B cell (primary cell): Measurements from ENCODE around the gene CARD10. TPM values are rescaled to one million over a fixed set of nuclear protein-coding genes. Genes with fewer than 3 reads are reported as not detected.

Source experiments
- ATAC-seq: fragments of 200-7000 bp; cut with Tn5 transposase; one replicate; pipeline ENCODE4 v1.10.0; 2021; ENCODE audit warnings: low read depth, mild to moderate bottlenecking, moderate number of reproducible peaks, moderate library complexity
- CTCF ChIA-PET: fragments of 350-600 bp; sonication (Branson Sonifier 250); formaldehyde crosslinking; loops from one replicate; lab custom pipeline; 2021; ENCODE audit warnings: antibody characterized with exemption, inconsistent platforms; lab: Charles Lee
- POLR2A ChIA-PET: fragments of 350-600 bp; sonication (Branson Sonifier 250); formaldehyde crosslinking; loops from one replicate; lab custom pipeline; 2021; ENCODE audit warnings: antibody characterized with exemption; lab: Charles Lee
- DNase-seq: peaks from one replicate; pipeline ENCODE4 v3.0.0; 2013
- H2AFZ ChIP-seq: 2 replicates; pipeline ENCODE4 v1.6.1; 2012; ENCODE audit warnings: mild to moderate bottlenecking, low read depth, low read length; ENCODE audit not compliant: insufficient read depth, poor library complexity, severe bottlenecking
- H3K27ac ChIP-seq, 2 donors: 1 replicate in 1 of 2; 2 replicates in 1 of 2; pipeline ENCODE4 v1.5.1; 2012 to 2013; ENCODE audit warnings: low read length in 2 of 2, mild to moderate bottlenecking in 2 of 2, moderate library complexity in 1 of 2
- H3K27me3 ChIP-seq, 4 experiments: fragments of 200-600 bp in 1 of 4; sonication (generic) in 1 of 4; replicated peaks in 1 of 4; 1 replicate in 2 of 4; 2 replicates in 2 of 4; pipeline versions ENCODE4 v1.6.1 to v1.7.0; 2013 to 2016; ENCODE audit warnings: low read length in 3 of 4, mild to moderate bottlenecking in 2 of 4, mixed read lengths in 1 of 4, moderate library complexity in 1 of 4; ENCODE audit not compliant: insufficient read depth in 4 of 4, control insufficient read depth in 3 of 4; ENCODE audit errors: control extremely low read depth in 1 of 4
- H3K36me3 ChIP-seq, 2 experiments: replicated peaks in 1 of 2; 1 replicate in 1 of 2; 2 replicates in 1 of 2; pipeline versions ENCODE4 v1.6.1 to v1.7.1; 2013; ENCODE audit warnings: low read length in 1 of 2; ENCODE audit not compliant: insufficient read depth in 2 of 2, control insufficient read depth in 1 of 2; ENCODE audit errors: control extremely low read depth in 1 of 2, extremely low read depth in 1 of 2
- H3K4me1 ChIP-seq, 2 donors: fragments of 200-600 bp in 1 of 2; sonication (generic) in 1 of 2; 1 replicate in 1 of 2; 2 replicates in 1 of 2; pipeline versions ENCODE4 v1.5.1 to v1.6.1; 2013 to 2017; ENCODE audit warnings: low read length in 2 of 2; ENCODE audit not compliant: control insufficient read depth in 2 of 2, insufficient read depth in 2 of 2
- H3K4me2 ChIP-seq: replicated peaks from 2 replicates; pipeline ENCODE3; 2012; ENCODE audit warnings: mild to moderate bottlenecking, low read depth, low read length; ENCODE audit not compliant: poor library complexity, severe bottlenecking
- H3K4me3 ChIP-seq, 5 experiments: fragments of 200-600 bp in 1 of 5; sonication (generic) in 1 of 5; 1 replicate in 3 of 5; 2 replicates in 2 of 5; pipeline versions ENCODE4 v1.5.1 to v1.7.0; 2011 to 2016; ENCODE audit warnings: low read length in 4 of 5, mild to moderate bottlenecking in 4 of 5, low read depth in 2 of 5, control low read depth in 1 of 5, moderate library complexity in 1 of 5; ENCODE audit not compliant: insufficient read depth in 1 of 5; ENCODE audit errors: control extremely low read depth in 1 of 5, extremely low read depth in 1 of 5
- H3K79me2 ChIP-seq: fragments of 200-600 bp; sonication (generic); one replicate; pipeline ENCODE4 v1.6.0; 2016; ENCODE audit warnings: low read length; ENCODE audit not compliant: control insufficient read depth, insufficient read depth
- H3K9ac ChIP-seq: fragments of 200-600 bp; sonication (generic); 2 replicates; pipeline ENCODE4 v1.6.1; 2017; ENCODE audit warnings: mild to moderate bottlenecking, low read length, moderate library complexity
- H3K9me3 ChIP-seq, 3 donors: one replicate each; pipeline versions ENCODE4 v1.6.1 to v1.7.1; 2013; ENCODE audit warnings: low read length in 2 of 3; ENCODE audit not compliant: control insufficient read depth in 2 of 3, insufficient read depth in 1 of 3; ENCODE audit errors: control extremely low read depth in 1 of 3
- H4K20me1 ChIP-seq: 2 replicates; pipeline ENCODE4 v1.6.0; 2012; ENCODE audit warnings: mild to moderate bottlenecking, low read length; ENCODE audit not compliant: insufficient read depth, control insufficient read depth, poor library complexity, severe bottlenecking
- H3K27ac Mint-ChIP-seq: one replicate; pipeline ENCODE4 v1.8.0; 2021; ENCODE audit warnings: mixed read lengths
- H3K27me3 Mint-ChIP-seq: one replicate; pipeline ENCODE4 v1.8.0; 2021; ENCODE audit warnings: mixed read lengths
- H3K4me1 Mint-ChIP-seq: one replicate; pipeline ENCODE4 v1.8.0; 2021; ENCODE audit warnings: mixed read lengths
- H3K4me3 Mint-ChIP-seq: one replicate; pipeline ENCODE4 v1.8.0; 2021; ENCODE audit warnings: mixed read lengths
- H3K9me3 Mint-ChIP-seq: one replicate; pipeline ENCODE4 v1.8.0; 2022; ENCODE audit warnings: mixed read lengths; ENCODE audit not compliant: insufficient read depth
- EZH2 ChIP-seq: IDR thresholded peaks from 2 replicates; pipeline ENCODE4 v1.6.1; 2012; ENCODE audit warnings: borderline replicate concordance, low read depth, mild to moderate bottlenecking, moderate library complexity, low read length; ENCODE audit not compliant: insufficient read depth, poor library complexity, severe bottlenecking
- WGBS: methylation state at CpG from one replicate; pipeline ENCODE4 v1.1.5; 2013; ENCODE audit warnings: missing lambda C conversion rate; ENCODE audit not compliant: insufficient coverage; 5-methylcytosine and 5-hydroxymethylcytosine counted together
- intact Hi-C: fragments of 100-400 bp; cut with micrococcal nuclease; formaldehyde crosslinking; loops from one replicate; pipeline ENCODE4 v1.10.0; 2022
- polyA plus RNA-seq: library from polyadenylated mRNA; depleted of rRNA; stranded (reverse); fragments of >200 nt; gene quantifications from 2 replicates; pipeline ENCODE4 v1.2.3, GENCODE V29; 2012
- total RNA-seq, 2 donors: library from RNA; stranded (reverse); fragments of 120-200 nt in 1 of 2; gene quantifications; 1 replicate in 1 of 2; 2 replicates in 1 of 2; pipeline versions ENCODE4 v1.2.3 to v1.2.4, GENCODE V29; 2013 to 2022
- TF ChIP-seq, protein P1 (sequence below): fragments of 200-600 bp; IDR thresholded peaks from one replicate; pipeline ENCODE4 v1.8.0; 2022; ENCODE audit warnings: antibody characterized with exemption, mild to moderate bottlenecking

The CARD10 gene
- total and polyA plus RNA-seq, 2 donors (not counting 1 experiment from before 2014, with no cell fraction given) = not detected

DNA sequence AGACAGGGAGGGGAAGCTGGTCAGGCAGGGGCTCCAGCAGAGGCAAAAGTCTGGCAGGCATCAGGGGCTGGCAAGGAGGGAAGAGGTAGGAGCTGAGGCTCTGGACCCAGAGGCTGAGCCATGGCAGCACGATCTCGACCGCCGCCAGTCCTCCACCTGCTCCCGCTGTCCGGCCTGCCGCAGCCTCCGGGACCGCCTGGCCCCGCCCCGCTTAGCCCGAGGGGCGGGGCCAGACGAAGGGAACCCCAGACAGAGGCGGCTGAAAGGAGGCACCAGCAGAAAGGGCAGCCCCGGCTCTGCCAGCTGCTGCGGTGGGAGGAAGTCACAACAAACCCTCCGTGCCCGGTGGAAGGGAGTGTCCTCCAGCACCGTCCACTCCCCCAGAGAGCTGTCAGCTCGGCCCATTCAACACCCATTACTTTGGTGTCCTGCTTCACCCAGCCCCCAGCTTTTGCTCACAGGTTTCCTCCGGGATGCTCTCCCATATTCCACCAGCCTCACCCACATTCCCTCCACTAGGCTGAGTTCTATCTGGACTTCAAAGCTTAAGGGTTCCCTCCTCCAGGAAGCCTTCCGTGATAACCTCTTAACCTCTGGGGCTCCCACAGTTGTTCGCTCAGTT, 32.9 kb downstream of the CARD10 start, which contains the start of gene MFNG:
Gene MFNG, minus strand, starts transcription at position 161 of the 622 bp plus-strand sequence. CDS start 207 bp downstream, outside the sequence.
- peak within 1 kb of the TSS; percentile 99 for H3K4me2 ChIP-seq
- peak within 1 kb of the TSS; percentile 71 for H2AFZ ChIP-seq
- DNase-seq (peak; percentile 86), ATAC-seq (peak; percentile 78)
- TF ChIP-seq, protein P1, sequence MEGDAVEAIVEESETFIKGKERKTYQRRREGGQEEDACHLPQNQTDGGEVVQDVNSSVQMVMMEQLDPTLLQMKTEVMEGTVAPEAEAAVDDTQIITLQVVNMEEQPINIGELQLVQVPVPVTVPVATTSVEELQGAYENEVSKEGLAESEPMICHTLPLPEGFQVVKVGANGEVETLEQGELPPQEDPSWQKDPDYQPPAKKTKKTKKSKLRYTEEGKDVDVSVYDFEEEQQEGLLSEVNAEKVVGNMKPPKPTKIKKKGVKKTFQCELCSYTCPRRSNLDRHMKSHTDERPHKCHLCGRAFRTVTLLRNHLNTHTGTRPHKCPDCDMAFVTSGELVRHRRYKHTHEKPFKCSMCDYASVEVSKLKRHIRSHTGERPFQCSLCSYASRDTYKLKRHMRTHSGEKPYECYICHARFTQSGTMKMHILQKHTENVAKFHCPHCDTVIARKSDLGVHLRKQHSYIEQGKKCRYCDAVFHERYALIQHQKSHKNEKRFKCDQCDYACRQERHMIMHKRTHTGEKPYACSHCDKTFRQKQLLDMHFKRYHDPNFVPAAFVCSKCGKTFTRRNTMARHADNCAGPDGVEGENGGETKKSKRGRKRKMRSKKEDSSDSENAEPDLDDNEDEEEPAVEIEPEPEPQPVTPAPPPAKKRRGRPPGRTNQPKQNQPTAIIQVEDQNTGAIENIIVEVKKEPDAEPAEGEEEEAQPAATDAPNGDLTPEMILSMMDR = no peak
- no peak for TF ChIP-seq EZH2
- H3K27me3 ChIP-seq = no peaks in the 10 kb centered on the region
- 4% methylated on average over 24 of the region's 24 CpGs for whole genome bisulfite sequencing
- H3K27me3 Mint-ChIP-seq = no peaks in the 10 kb centered on the region
- peak within 1 kb of the TSS; percentile 63 to 91 (median 80) for H3K4me3 ChIP-seq
- H3K79me2 ChIP-seq = peaks cover 87% of the 10 kb centered on the region
- H3K4me3 Mint-ChIP-seq = peak within 1 kb of the TSS; percentile 98
- ChIA-PET POLR2A (interaction anchor here (0.6 to 1.5 kb wide), 5 partner anchors 14 to 1005 kb away, joined by 3 to 11 read pairs (median 5); partner anchors contain the start of gene RAC2), CTCF (interaction anchor here (0.7 to 3.2 kb wide), 9 partner anchors 12 to 168 kb away, joined by 3 to 34 read pairs (median 4); no protein-coding TSS in a partner anchor)
- H3K9ac ChIP-seq = peak within 1 kb of the TSS; percentile 83
- H3K4me1 Mint-ChIP-seq = peaks cover 55% of the 10 kb centered on the region
- H3K27ac Mint-ChIP-seq = peak within 1 kb of the TSS; percentile 98
- peaks cover 0 to 13% of the 10 kb centered on the region in 2 experiments for H3K36me3 ChIP-seq
- peaks cover 24 to 47% of the 10 kb centered on the region in 2 donors for H3K4me1 ChIP-seq
- H3K27ac ChIP-seq = peak within 1 kb of the TSS; percentile 70 to 93
- intact Hi-C loops = loop anchor here (1.0 to 10.0 kb wide), 4 partner anchors 12 to 712 kb away; partner anchors contain the start of gene IFT27
- H3K9me3 ChIP-seq = no peaks in the 10 kb centered on the region
- no peaks in the 10 kb centered on the region for H3K9me3 Mint-ChIP-seq
- peaks cover 31% of the 10 kb centered on the region for H4K20me1 ChIP-seq
